ENCODE measurements around the gene UNC5B. TPM values are rescaled to one million over a fixed set of nuclear protein-coding genes. Genes with fewer than 3 reads are reported as not detected.

The UNC5B gene
- total and polyA plus RNA-seq, 7 experiments from 2014 or later: 0.08 TPM; not detected in 5

DNA sequence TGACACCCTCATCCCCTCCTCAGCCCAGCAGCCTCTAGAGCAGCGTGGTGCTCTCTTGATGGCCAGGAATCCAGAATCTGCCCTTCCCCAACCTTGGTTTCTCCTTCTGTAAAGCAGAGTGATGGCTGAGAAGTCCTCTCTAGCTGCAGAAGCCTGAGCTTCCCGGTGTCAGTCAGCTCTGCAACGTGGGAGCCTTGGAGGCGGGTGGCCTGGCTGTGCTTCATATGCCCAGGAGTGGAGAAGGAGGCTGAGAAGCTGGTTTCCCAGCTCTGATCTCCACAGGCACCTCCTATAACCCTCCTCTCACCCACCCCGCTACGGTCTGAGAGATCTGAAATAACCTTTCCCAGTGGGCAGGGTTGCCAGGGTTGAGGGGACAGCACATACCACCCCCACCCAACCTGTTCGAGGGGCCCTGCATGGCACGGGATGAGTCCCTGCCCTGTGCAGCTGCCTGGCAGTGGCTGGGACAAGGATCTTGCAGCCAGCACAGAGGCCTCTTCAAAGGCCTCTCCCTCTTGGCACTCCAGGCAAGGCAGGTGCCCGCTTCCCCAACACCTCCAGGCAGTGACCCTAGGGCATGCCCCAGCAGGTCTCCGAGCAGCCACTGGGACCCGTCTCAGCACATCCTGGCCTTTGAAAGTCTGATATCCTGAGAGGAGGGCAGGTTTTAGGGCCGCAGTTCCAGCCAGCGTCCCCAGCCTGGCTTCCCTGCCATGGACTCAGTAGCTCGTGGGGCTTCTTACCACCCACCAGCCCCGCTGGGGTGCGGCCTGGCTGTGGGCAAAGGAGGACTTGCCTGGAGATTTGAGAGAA is 88.4 kb downstream of the UNC5B start:
- H3K36me3 ChIP-seq (ENCODE audit: control insufficient read depth in 2 of 3, insufficient read depth in 3 of 3, low read length in 3 of 3): no peaks in the 10 kb centered on the region
- DNase-seq: no peak

DNA sequence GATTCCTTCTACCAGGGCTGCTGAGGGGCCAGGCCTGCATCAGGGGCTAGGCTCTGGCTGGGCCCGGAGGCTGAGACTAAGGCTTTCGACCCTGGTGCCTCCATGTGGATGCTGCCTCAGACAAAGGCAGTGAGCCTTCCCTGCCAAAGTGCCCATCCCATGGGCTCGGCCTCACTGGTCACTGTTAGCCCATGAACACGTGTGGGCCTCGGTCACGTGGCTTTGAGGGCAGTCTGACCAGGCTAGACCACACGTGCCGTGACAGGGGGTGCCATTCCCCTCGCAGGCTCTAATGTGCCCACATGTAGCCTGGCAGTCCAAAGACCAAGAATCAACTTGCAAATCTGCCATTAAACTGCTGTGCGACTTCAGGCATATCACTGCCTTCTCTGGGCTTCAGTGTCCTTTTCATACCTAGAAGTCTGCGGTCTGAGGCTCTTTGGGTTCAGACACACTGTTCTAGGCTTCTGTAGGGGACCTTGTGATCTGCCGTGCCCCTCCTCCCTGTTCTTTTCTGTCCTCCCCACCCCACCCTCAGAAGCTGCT is 89.1 kb downstream of the UNC5B start:
- no peak overlapping the region for H3K4me3 Mint-ChIP-seq
- no peaks in the 10 kb centered on the region for H3K36me3 ChIP-seq (ENCODE audit: control insufficient read depth in 2 of 3, insufficient read depth in 3 of 3, low read length in 3 of 3)
- ATAC-seq (no peak), DNase-seq (no peak)
- no peaks in the 10 kb centered on the region for H3K9me3 ChIP-seq (ENCODE audit: control insufficient read depth in 2 of 3, low read length in 3 of 3)
- peaks cover 2 to 11% (median 6%) of the 10 kb centered on the region in 7 donors for H3K4me1 Mint-ChIP-seq
- ChIA-PET POLR2A (no interaction called here), CTCF (interaction anchor here (0.5 kb wide), 1 partner anchor 51 kb away, joined by 3 read pairs; no protein-coding TSS in a partner anchor)
- no peak overlapping the region for H3K27ac Mint-ChIP-seq
- intact Hi-C loops (cut with micrococcal nuclease): no loop called here
- no peak overlapping the region for H3K27ac ChIP-seq (ENCODE audit: low read depth, low read length)
- H3K4me3 ChIP-seq (ENCODE audit: low read length): no peak overlapping the region
- H3K27me3 Mint-ChIP-seq: peaks cover 0 to 10% (median 3%) of the 10 kb centered on the region in 5 donors
- no peaks in the 10 kb centered on the region for H3K36me3 Mint-ChIP-seq
- no peaks in the 10 kb centered on the region for H3K4me1 ChIP-seq (ENCODE audit: control insufficient read depth in 2 of 2, insufficient read depth in 2 of 2, low read length in 2 of 2)
- H3K9me3 Mint-ChIP-seq: peaks cover 0 to 2% (median 0%) of the 10 kb centered on the region in 11 donors
- H3K27me3 ChIP-seq (ENCODE audit: control insufficient read depth in 2 of 2, insufficient read depth in 2 of 2, low read length in 2 of 2): no peaks in the 10 kb centered on the region

More for the DNA sequence above, 88.4 kb downstream of the UNC5B start:
- Histone ChIP-seq H3K27me3 (ENCODE audit: control insufficient read depth in 2 of 2, insufficient read depth in 2 of 2, low read length in 2 of 2) (no peaks in the 10 kb centered on the region), H3K9me3 (ENCODE audit: control insufficient read depth in 2 of 3, low read length in 3 of 3) (no peaks in the 10 kb centered on the region), H3K4me3 (ENCODE audit: low read length) (no peak overlapping the region), H3K27ac (ENCODE audit: low read depth, low read length) (no peak overlapping the region), H3K4me1 (ENCODE audit: control insufficient read depth in 2 of 2, insufficient read depth in 2 of 2, low read length in 2 of 2) (no peaks in the 10 kb centered on the region)
- no peak for ATAC-seq
- ChIA-PET POLR2A (no interaction called here), CTCF (interaction anchor here (0.7 kb wide), 1 partner anchor 274 kb away, joined by 3 read pairs; no protein-coding TSS in a partner anchor)
- Mint-ChIP-seq H3K36me3 (no peaks in the 10 kb centered on the region), H3K27ac (no peak overlapping the region), H3K4me3 (no peak overlapping the region), H3K9me3 (peaks cover 0 to 2% (median 0%) of the 10 kb centered on the region in 11 donors), H3K4me1 (peaks cover 2 to 11% (median 6%) of the 10 kb centered on the region in 7 donors), H3K27me3 (peaks cover 0 to 10% (median 4%) of the 10 kb centered on the region in 5 donors)
- intact Hi-C loops (cut with micrococcal nuclease): no loop called here

DNA sequence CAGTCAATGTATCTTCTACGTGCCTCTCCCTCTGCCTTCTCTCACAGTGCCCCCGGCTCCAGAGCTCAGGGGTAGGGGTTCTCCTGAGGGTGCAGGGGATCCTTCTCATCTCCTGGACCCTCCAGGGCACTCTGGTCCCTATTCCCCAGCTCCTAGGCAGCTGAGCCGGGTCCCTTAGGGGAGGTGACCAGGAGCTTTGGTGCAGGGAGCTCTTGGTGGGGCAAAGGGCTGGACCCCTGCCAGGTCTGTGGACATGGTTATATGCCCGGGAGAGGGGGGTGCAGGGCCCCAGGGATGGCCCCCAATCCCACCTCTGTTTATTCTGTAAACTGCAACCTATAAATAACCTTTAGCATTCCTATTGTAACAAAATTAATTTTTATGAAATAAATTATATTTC is 90.1 kb downstream of the UNC5B start:
- ATAC-seq (no peak), DNase-seq (no peak)
- no peaks in the 10 kb centered on the region for H3K36me3 Mint-ChIP-seq
- Histone ChIP-seq H3K4me1 (ENCODE audit: control insufficient read depth in 2 of 2, insufficient read depth in 2 of 2, low read length in 2 of 2) (no peaks in the 10 kb centered on the region), H3K27ac (ENCODE audit: low read depth, low read length) (no peak overlapping the region), H3K4me3 (ENCODE audit: low read length) (no peak overlapping the region), H3K9me3 (ENCODE audit: control insufficient read depth in 2 of 3, low read length in 3 of 3) (no peaks in the 10 kb centered on the region), H3K36me3 (ENCODE audit: control insufficient read depth in 2 of 3, insufficient read depth in 3 of 3, low read length in 3 of 3) (no peaks in the 10 kb centered on the region), H3K27me3 (ENCODE audit: control insufficient read depth in 2 of 2, insufficient read depth in 2 of 2, low read length in 2 of 2) (no peaks in the 10 kb centered on the region)
- no peak overlapping the region for H3K4me3 Mint-ChIP-seq
- POLR2A ChIA-PET: no interaction called here
- CTCF ChIA-PET: no interaction called here
- H3K4me1 Mint-ChIP-seq: peaks cover 2 to 11% (median 6%) of the 10 kb centered on the region in 7 donors
- peaks cover 0 to 10% (median 3%) of the 10 kb centered on the region in 5 donors for H3K27me3 Mint-ChIP-seq
- H3K9me3 Mint-ChIP-seq: peaks cover 0 to 2% (median 0%) of the 10 kb centered on the region in 11 donors
- H3K27ac Mint-ChIP-seq: no peak overlapping the region
- intact Hi-C loops (cut with micrococcal nuclease): no loop called here

DNA sequence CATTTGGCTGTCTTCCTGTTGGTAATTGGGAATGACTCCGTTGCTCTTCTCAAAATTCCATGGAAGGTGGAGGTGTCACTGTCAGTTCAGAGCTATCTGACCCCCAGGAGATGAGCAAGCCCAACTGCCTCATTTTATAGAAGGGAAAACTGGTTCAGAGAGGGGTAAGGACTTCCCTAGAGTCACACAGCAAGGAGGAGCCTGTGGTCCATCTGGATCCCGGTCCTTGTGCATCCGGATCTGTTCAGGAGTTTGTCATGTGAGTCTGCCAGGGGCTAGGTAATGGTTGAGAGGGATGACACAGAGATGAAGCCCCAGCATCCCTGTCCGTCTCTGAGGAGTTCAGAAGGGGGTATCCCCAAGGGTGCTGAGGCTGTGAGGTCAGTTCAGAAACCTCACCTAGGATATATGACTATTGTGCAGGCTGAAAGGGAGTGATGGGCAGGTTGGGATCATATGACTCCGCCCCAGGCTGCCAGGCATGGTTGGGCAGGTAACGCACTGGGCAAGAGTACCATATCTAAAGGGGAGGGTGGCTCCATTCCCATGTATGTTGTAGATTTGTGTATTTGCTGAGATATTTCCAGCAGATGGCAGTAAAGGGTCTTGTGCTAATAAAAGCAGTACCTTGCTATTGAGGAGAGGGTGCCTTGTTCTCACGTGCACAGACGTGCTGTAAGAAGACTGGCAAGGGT is 90.7 kb downstream of the UNC5B start:
- Mint-ChIP-seq H3K36me3 (no peaks in the 10 kb centered on the region), H3K27ac (no peak overlapping the region)

DNA sequence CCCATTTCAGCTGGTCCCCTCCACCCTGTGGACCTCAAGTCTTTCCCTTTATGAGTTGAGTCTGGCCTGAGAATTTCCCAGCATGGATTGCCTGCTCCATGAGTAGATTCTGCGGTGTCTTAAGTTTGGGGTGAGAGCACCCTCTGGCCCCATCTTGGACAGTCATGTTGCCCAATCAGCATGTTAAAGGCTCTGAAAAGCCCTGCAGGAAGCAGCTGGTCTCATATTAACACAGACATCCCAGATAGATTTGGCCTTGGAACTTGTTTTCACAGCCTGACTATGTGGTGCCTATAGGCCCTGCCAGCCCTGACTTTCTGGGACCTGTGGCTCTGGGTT is 91.2 kb downstream of the UNC5B start:
- no peak for ATAC-seq
- intact Hi-C loops (cut with micrococcal nuclease): no loop called here
- Mint-ChIP-seq H3K4me1 (peaks cover 2 to 10% (median 6%) of the 10 kb centered on the region in 7 donors), H3K4me3 (no peak overlapping the region), H3K9me3 (peaks cover 0 to 2% (median 0%) of the 10 kb centered on the region in 11 donors), H3K36me3 (no peaks in the 10 kb centered on the region), H3K27ac (no peak overlapping the region), H3K27me3 (peaks cover 0 to 9% (median 3%) of the 10 kb centered on the region in 5 donors)
- H3K9me3 ChIP-seq (ENCODE audit: control insufficient read depth in 2 of 3, low read length in 3 of 3): no peaks in the 10 kb centered on the region
- H3K4me1 ChIP-seq (ENCODE audit: control insufficient read depth in 2 of 2, insufficient read depth in 2 of 2, low read length in 2 of 2): no peaks in the 10 kb centered on the region
- H3K27ac ChIP-seq (ENCODE audit: low read depth, low read length): no peak overlapping the region
- DNase-seq: no peak
- H3K27me3 ChIP-seq (ENCODE audit: control insufficient read depth in 2 of 2, insufficient read depth in 2 of 2, low read length in 2 of 2): no peaks in the 10 kb centered on the region
- CTCF ChIA-PET: interaction anchor here (0.6 to 1.1 kb wide), 3 partner anchors 11 to 281 kb away, joined by 3 to 5 read pairs (median 4); no protein-coding TSS in a partner anchor
- no peak overlapping the region for H3K4me3 ChIP-seq (ENCODE audit: low read length)
- no peaks in the 10 kb centered on the region for H3K36me3 ChIP-seq (ENCODE audit: control insufficient read depth in 2 of 3, insufficient read depth in 3 of 3, low read length in 3 of 3)
- POLR2A ChIA-PET: no interaction called here

More for the DNA sequence above, 90.7 kb downstream of the UNC5B start:
- H3K27me3 ChIP-seq (ENCODE audit: control insufficient read depth in 2 of 2, insufficient read depth in 2 of 2, low read length in 2 of 2): no peaks in the 10 kb centered on the region
- H3K4me3 ChIP-seq (ENCODE audit: low read length): no peak overlapping the region
- intact Hi-C loops (cut with micrococcal nuclease): no loop called here
- Mint-ChIP-seq H3K9me3 (peaks cover 0 to 2% (median 0%) of the 10 kb centered on the region in 11 donors), H3K4me3 (no peak overlapping the region), H3K27me3 (peaks cover 0 to 10% (median 3%) of the 10 kb centered on the region in 5 donors), H3K4me1 (peaks cover 2 to 11% (median 6%) of the 10 kb centered on the region in 7 donors)
- H3K4me1 ChIP-seq (ENCODE audit: control insufficient read depth in 2 of 2, insufficient read depth in 2 of 2, low read length in 2 of 2): no peaks in the 10 kb centered on the region
- DNase-seq: peak in 6 of 9 donors; percentile 21 to 43 (median 38)
- CTCF ChIA-PET: interaction anchor here (1.1 kb wide), 1 partner anchor 13 kb away, joined by 3 read pairs; no protein-coding TSS in a partner anchor
- no peak overlapping the region for H3K27ac ChIP-seq (ENCODE audit: low read depth, low read length)
- H3K36me3 ChIP-seq (ENCODE audit: control insufficient read depth in 2 of 3, insufficient read depth in 3 of 3, low read length in 3 of 3): no peaks in the 10 kb centered on the region
- POLR2A ChIA-PET: no interaction called here
- peak; percentile 69 for ATAC-seq
- no peaks in the 10 kb centered on the region for H3K9me3 ChIP-seq (ENCODE audit: control insufficient read depth in 2 of 3, low read length in 3 of 3)

DNA sequence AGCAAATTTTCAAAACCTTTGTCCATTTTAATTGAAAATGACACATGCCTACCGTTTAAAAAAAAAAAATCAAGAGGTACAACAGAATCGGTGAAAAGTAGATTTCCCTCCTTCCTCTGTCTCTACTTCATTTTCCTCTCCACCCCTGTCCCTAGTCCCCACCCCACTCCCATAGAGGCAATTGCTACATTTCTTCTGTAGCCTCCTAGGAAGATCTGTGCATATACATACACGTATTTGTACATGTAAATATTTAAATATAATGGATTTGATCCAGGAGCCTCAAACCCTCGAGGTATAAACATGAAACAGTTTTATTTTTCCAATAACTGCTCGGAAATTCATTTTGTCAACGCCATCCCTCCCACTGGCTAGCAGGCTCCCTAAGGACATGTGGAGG is 92.5 kb downstream of the UNC5B start:
- H3K36me3 Mint-ChIP-seq: no peaks in the 10 kb centered on the region
- ChIA-PET CTCF (no interaction called here), POLR2A (no interaction called here)
- DNase-seq: no peak
- H3K9me3 Mint-ChIP-seq: peaks cover 0 to 2% (median 0%) of the 10 kb centered on the region in 11 donors
- no peaks in the 10 kb centered on the region for H3K4me1 ChIP-seq (ENCODE audit: control insufficient read depth in 2 of 2, insufficient read depth in 2 of 2, low read length in 2 of 2)
- intact Hi-C loops (cut with micrococcal nuclease): no loop called here
- no peak overlapping the region for H3K4me3 Mint-ChIP-seq
- H3K27me3 ChIP-seq (ENCODE audit: control insufficient read depth in 2 of 2, insufficient read depth in 2 of 2, low read length in 2 of 2): no peaks in the 10 kb centered on the region
- H3K36me3 ChIP-seq (ENCODE audit: control insufficient read depth in 2 of 3, insufficient read depth in 3 of 3, low read length in 3 of 3): no peaks in the 10 kb centered on the region
- H3K27me3 Mint-ChIP-seq: peaks cover 0 to 8% (median 2%) of the 10 kb centered on the region in 5 donors
- H3K4me1 Mint-ChIP-seq: peaks cover 0 to 4% (median 2%) of the 10 kb centered on the region in 7 donors
- H3K4me3 ChIP-seq (ENCODE audit: low read length): no peak overlapping the region
- H3K27ac ChIP-seq (ENCODE audit: low read depth, low read length): no peak overlapping the region
- no peak overlapping the region for H3K27ac Mint-ChIP-seq
- H3K9me3 ChIP-seq (ENCODE audit: control insufficient read depth in 2 of 3, low read length in 3 of 3): no peaks in the 10 kb centered on the region
- ATAC-seq: no peak

All from naive thymus-derived CD4-positive, alpha-beta T cell (primary cell).